Smooth muscle cell (in vitro differentiated cells): Measurements from ENCODE around the gene APBB2. TPM values are rescaled to one million over a fixed set of nuclear protein-coding genes. Genes with fewer than 3 reads are reported as not detected.
A peak's percentile ranks its signal among the peaks of the same experiment; 100 is the strongest.

Source experiments
- DNase-seq: peaks from one replicate; lab custom pipeline; 2025; ENCODE audit not compliant: unreplicated experiment; lab: John Stamatoyannopoulos, UW
- H2AFZ ChIP-seq: fragments of 200-600 bp; sonication (generic); 2 replicates; pipeline ENCODE4 v1.6.0; 2016; ENCODE audit warnings: antibody characterized with exemption, low read depth, mild to moderate bottlenecking
- H3F3A ChIP-seq: fragments of 200-600 bp; sonication (generic); 2 replicates; pipeline ENCODE4 v1.6.0; 2017; ENCODE audit warnings: antibody characterized with exemption, low read depth
- H3K27ac ChIP-seq: fragments of 200-600 bp; sonication (generic); 2 replicates; pipeline ENCODE4 v1.5.1; 2016; ENCODE audit warnings: low read depth, mild to moderate bottlenecking
- H3K27me3 ChIP-seq: fragments of 200-600 bp; sonication (generic); 2 replicates; pipeline ENCODE4 v1.6.1; 2016; ENCODE audit warnings: low read depth, mild to moderate bottlenecking
- H3K36me3 ChIP-seq: fragments of 200-600 bp; sonication (generic); 2 replicates; pipeline ENCODE4 v1.5.1; 2016; ENCODE audit warnings: low read depth
- H3K4me1 ChIP-seq: fragments of 200-600 bp; sonication (generic); 2 replicates; pipeline ENCODE4 v1.5.1; 2016; ENCODE audit warnings: low read depth
- H3K4me2 ChIP-seq: fragments of 200-600 bp; sonication (generic); 2 replicates; pipeline ENCODE4 v1.6.0; 2016; ENCODE audit warnings: mild to moderate bottlenecking
- H3K4me3 ChIP-seq: fragments of 200-600 bp; sonication (generic); 2 replicates; pipeline ENCODE4 v1.5.1; 2016; ENCODE audit warnings: mild to moderate bottlenecking
- H3K79me2 ChIP-seq: fragments of 200-600 bp; sonication (generic); 2 replicates; pipeline ENCODE4 v1.6.0; 2016; ENCODE audit warnings: low read depth, mild to moderate bottlenecking
- H3K9ac ChIP-seq: fragments of 200-600 bp; sonication (generic); 2 replicates; pipeline ENCODE4 v1.6.0; 2016; ENCODE audit warnings: low read depth
- H3K9me3 ChIP-seq: fragments of 200-600 bp; sonication (generic); replicated peaks from 2 replicates; pipeline ENCODE4 v1.5.1; 2016; ENCODE audit warnings: low read depth
- H4K20me1 ChIP-seq: fragments of 200-600 bp; sonication (generic); 2 replicates; pipeline ENCODE4 v1.6.0; 2016; ENCODE audit warnings: low read depth
- CTCF ChIP-seq: fragments of 200-600 bp; sonication (generic); IDR thresholded peaks from 2 replicates; pipeline ENCODE4 v1.5.1; 2017; ENCODE audit warnings: borderline replicate concordance, mild to moderate bottlenecking, antibody characterized with exemption; ENCODE audit not compliant: insufficient read depth, poor library complexity, severe bottlenecking
- WGBS: methylation state at CpG from one replicate; pipeline ENCODE4 v1.1.7; 2016; ENCODE audit warnings: low lambda C conversion rate; 5-methylcytosine and 5-hydroxymethylcytosine counted together
- polyA plus RNA-seq: library from polyadenylated mRNA; unstranded; fragments of >200 nt; fragmentation: Nextera tagmentation; extraction: Ambion mirVana; gene quantifications from 2 replicates; pipeline ENCODE4 v1.2.1, GENCODE V29; 2016
- total RNA-seq: library from RNA; depleted of rRNA; stranded (reverse); fragments of >200 nt; gene quantifications from 2 replicates; pipeline ENCODE4 v1.2.3, GENCODE V29; 2014

Gene APBB2
- total and polyA plus RNA-seq, 2 experiments from 2014 or later = 22.1 to 60.9 TPM

- Histone ChIP-seq H3K4me2 (peak overlapping the region; percentile 81), H3K4me1 (peaks cover 5% of the 10 kb centered on the region), H3K27ac (no peak overlapping the region), H3K36me3 (no peaks in the 10 kb centered on the region), H2AFZ (no peak overlapping the region), H3K79me2 (no peaks in the 10 kb centered on the region), H3K4me3 (peak overlapping the region; percentile 35), H3F3A (no peaks in the 10 kb centered on the region), H4K20me1 (peaks cover 45% of the 10 kb centered on the region), H3K27me3 (peaks cover 5% of the 10 kb centered on the region), H3K9ac (no peak overlapping the region), H3K9me3 (no peaks in the 10 kb centered on the region)
- no peak for DNase-seq
- no peak for TF ChIP-seq CTCF
- WGBS = 43% methylated on average over 16 of the region's 16 CpGs
Measured at GRCh38 chr4:40856277-40856839, 358.0 kb downstream of the APBB2 start.

GRCh38 chr4:40850496-40850895, 363.8 kb downstream of the APBB2 start:
- Histone ChIP-seq H3F3A (no peaks in the 10 kb centered on the region), H3K9ac (no peak overlapping the region), H3K79me2 (no peaks in the 10 kb centered on the region), H3K27me3 (no peaks in the 10 kb centered on the region), H3K4me3 (no peak overlapping the region), H3K27ac (no peak overlapping the region), H3K36me3 (no peaks in the 10 kb centered on the region), H2AFZ (no peak overlapping the region), H3K4me1 (no peaks in the 10 kb centered on the region), H3K4me2 (no peak overlapping the region), H3K9me3 (no peaks in the 10 kb centered on the region), H4K20me1 (peaks cover 11% of the 10 kb centered on the region)
- 89% methylated on average over 4 of the region's 4 CpGs for WGBS
- TF ChIP-seq CTCF = no peak
- no peak for DNase-seq

GRCh38 chr4:40848940-40849339, 365.4 kb downstream of the APBB2 start:
- Histone ChIP-seq H3K27ac (no peak overlapping the region), H3K4me3 (no peak overlapping the region), H3K4me1 (no peaks in the 10 kb centered on the region), H3K4me2 (no peak overlapping the region), H3K27me3 (no peaks in the 10 kb centered on the region), H2AFZ (no peak overlapping the region), H3K9me3 (no peaks in the 10 kb centered on the region), H3K79me2 (no peaks in the 10 kb centered on the region), H3K36me3 (no peaks in the 10 kb centered on the region), H3K9ac (no peak overlapping the region), H3F3A (no peaks in the 10 kb centered on the region), H4K20me1 (peaks cover 18% of the 10 kb centered on the region)
- no peak for TF ChIP-seq CTCF
- DNase-seq = no peak
- 94% methylated on average over 3 of the region's 3 CpGs for WGBS

GRCh38 chr4:40848251-40848650, 366.1 kb downstream of the APBB2 start:
- WGBS = 83% methylated on average over 5 of the region's 5 CpGs
- peaks cover 23% of the 10 kb centered on the region for H4K20me1 ChIP-seq
- no peak overlapping the region for H3K9ac ChIP-seq
- no peaks in the 10 kb centered on the region for H3K4me1 ChIP-seq
- H3K27ac ChIP-seq = no peak overlapping the region
- H2AFZ ChIP-seq = no peak overlapping the region
- no peaks in the 10 kb centered on the region for H3K36me3 ChIP-seq
- H3F3A ChIP-seq = no peaks in the 10 kb centered on the region
- no peaks in the 10 kb centered on the region for H3K9me3 ChIP-seq
- no peaks in the 10 kb centered on the region for H3K79me2 ChIP-seq
- H3K4me3 ChIP-seq = no peak overlapping the region
- no peaks in the 10 kb centered on the region for H3K27me3 ChIP-seq
- no peak overlapping the region for H3K4me2 ChIP-seq
- TF ChIP-seq CTCF = no peak
- no peak for DNase-seq
